H1 (cell line): Measurements from ENCODE around the gene ISOC1. TPM values are rescaled to one million over a fixed set of nuclear protein-coding genes. Genes with fewer than 3 reads are reported as not detected.

Source experiments
- CTCF ChIA-PET: fragments of 300-600 bp; sonication (Branson Sonifier 250); formaldehyde crosslinking; loops from one replicate; lab custom pipeline; 2021; ENCODE audit not compliant: partially characterized antibody; lab: Charles Lee
- POLR2A ChIA-PET: fragments of 300-600 bp; sonication (Branson Sonifier 250); formaldehyde crosslinking; loops from one replicate; lab custom pipeline; 2021; ENCODE audit warnings: inconsistent platforms; ENCODE audit not compliant: partially characterized antibody; lab: Charles Lee
- DNase-seq, 2 experiments: peaks; one replicate each; pipeline versions ENCODE4 v3.0.0 to v3.0.0-alpha.2; 2010 to 2022; ENCODE audit warnings: low spot score in 2 of 2, low read depth in 1 of 2, mixed read lengths in 1 of 2
- FAIRE-seq: peaks from 2 replicates; lab custom pipeline; 2011; peaks lifted over from hg19 to GRCh38; lab: Jason Lieb, UNC
- H2AFZ ChIP-seq: 2 replicates; pipeline ENCODE4 v1.8.1; 2012; ENCODE audit warnings: low read length, inconsistent platforms
- H2AK5ac ChIP-seq: 2 replicates; pipeline ENCODE4 v1.6.1; 2013; ENCODE audit warnings: low read depth, low read length
- H2BK120ac ChIP-seq: replicated peaks from 2 replicates; pipeline ENCODE3; 2013; ENCODE audit warnings: low read depth, low read length, inconsistent platforms
- H2BK12ac ChIP-seq: 2 replicates; pipeline ENCODE4 v1.6.1; 2013; ENCODE audit warnings: low read depth, low read length
- H2BK15ac ChIP-seq: 2 replicates; pipeline ENCODE4 v1.6.1; 2013; ENCODE audit warnings: low read length
- H2BK20ac ChIP-seq: 2 replicates; pipeline ENCODE4 v1.6.1; 2013; ENCODE audit warnings: low read length
- H2BK5ac ChIP-seq: 2 replicates; pipeline ENCODE4 v1.6.1; 2013; ENCODE audit warnings: low read depth, low read length
- H3K14ac ChIP-seq: 2 replicates; pipeline ENCODE4 v1.6.1; 2013; ENCODE audit warnings: inconsistent platforms; ENCODE audit not compliant: insufficient read length
- H3K18ac ChIP-seq: 2 replicates; pipeline ENCODE4 v1.6.1; 2013; ENCODE audit warnings: low read length; ENCODE audit errors: extremely low read depth
- H3K23ac ChIP-seq: 2 replicates; pipeline ENCODE4 v1.6.1; 2013; ENCODE audit warnings: inconsistent platforms; ENCODE audit not compliant: insufficient read length
- H3K23me2 ChIP-seq: 2 replicates; pipeline ENCODE4 v1.6.1; 2013; ENCODE audit warnings: low read depth, low read length
- H3K27ac ChIP-seq: 2 replicates; pipeline ENCODE4 v1.6.1; 2011; ENCODE audit warnings: low read depth, low read length, inconsistent platforms
- H3K27me3 ChIP-seq, 4 experiments: replicated peaks in 1 of 4; 1 replicate in 1 of 4; 2 replicates in 3 of 4; pipeline versions ENCODE4 v1.6.1 to v1.8.1; 2011 to 2013; ENCODE audit warnings: low read length in 3 of 4, mild to moderate bottlenecking in 3 of 4, inconsistent platforms in 2 of 4, mixed read lengths in 2 of 4, moderate library complexity in 1 of 4; ENCODE audit not compliant: control insufficient read depth in 3 of 4, insufficient read depth in 3 of 4; ENCODE audit errors: extremely low read depth in 1 of 4
- H3K36me3 ChIP-seq, 4 experiments: 2 replicates each; pipeline versions ENCODE4 v1.6.1 to v1.8.1; 2011 to 2013; ENCODE audit warnings: mild to moderate bottlenecking in 4 of 4, low read length in 3 of 4, moderate library complexity in 2 of 4, control low read depth in 1 of 4, inconsistent platforms in 1 of 4; ENCODE audit not compliant: insufficient read depth in 4 of 4, control insufficient read depth in 2 of 4
- H3K4ac ChIP-seq: replicated peaks from 2 replicates; pipeline ENCODE3; 2013; ENCODE audit warnings: low read length, low read depth, mixed read lengths, inconsistent platforms; ENCODE audit not compliant: insufficient read length
- H3K4me1 ChIP-seq, 4 experiments: replicated peaks in 1 of 4; 1 replicate in 1 of 4; 2 replicates in 3 of 4; pipeline versions ENCODE4 v1.6.1 to v1.8.1; 2011 to 2013; ENCODE audit warnings: low read length in 3 of 4, inconsistent platforms in 2 of 4, mixed read lengths in 1 of 4; ENCODE audit not compliant: insufficient read depth in 4 of 4, control insufficient read depth in 3 of 4
- H3K4me2 ChIP-seq, 2 experiments: 2 replicates each; pipeline versions ENCODE4 v1.6.1 to v1.8.1; 2011 to 2013; ENCODE audit warnings: low read depth in 2 of 2, low read length in 2 of 2, control low read depth in 1 of 2, inconsistent platforms in 1 of 2, mild to moderate bottlenecking in 1 of 2; ENCODE audit not compliant: insufficient read depth in 1 of 2
- H3K4me3 ChIP-seq, 4 experiments: fragments of 200-600, 300-600 bp in 1 of 4; sonication (generic), shearing (Covaris generic), sonication (Bioruptor Twin) in 1 of 4; 2 replicates each; pipeline versions ENCODE4 v1.5.1 to v1.8.1; 2011 to 2016; ENCODE audit warnings: low read length in 4 of 4, low read depth in 3 of 4, control low read depth in 2 of 4, inconsistent platforms in 2 of 4, mild to moderate bottlenecking in 2 of 4, mixed read lengths in 1 of 4, moderate library complexity in 1 of 4; ENCODE audit not compliant: insufficient read depth in 2 of 4; ENCODE audit errors: extremely low read depth in 1 of 4
- H3K56ac ChIP-seq: replicated peaks from 2 replicates; pipeline ENCODE3; 2013; ENCODE audit warnings: low read depth, mild to moderate bottlenecking, mixed read lengths, low read length, inconsistent platforms; ENCODE audit not compliant: insufficient read length
- H3K79me1 ChIP-seq: 2 replicates; pipeline ENCODE4 v1.6.1; 2013; ENCODE audit warnings: low read depth, low read length, control low read depth
- H3K79me2 ChIP-seq, 2 experiments: 2 replicates each; pipeline versions ENCODE4 v1.6.1 to v1.8.1; 2012 to 2013; ENCODE audit warnings: low read length in 2 of 2, mild to moderate bottlenecking in 2 of 2, inconsistent platforms in 1 of 2; ENCODE audit not compliant: insufficient read depth in 2 of 2, control insufficient read depth in 1 of 2
- H3K9ac ChIP-seq, 4 experiments: replicated peaks in 1 of 4; 1 replicate in 1 of 4; 2 replicates in 3 of 4; pipeline versions ENCODE4 v1.6.1 to v1.8.1; 2011 to 2013; ENCODE audit warnings: low read depth in 3 of 4, low read length in 3 of 4, control low read depth in 2 of 4, mild to moderate bottlenecking in 2 of 4, moderate library complexity in 2 of 4, inconsistent platforms in 1 of 4; ENCODE audit errors: extremely low read depth in 1 of 4
- H3K9me3 ChIP-seq, 2 experiments: 2 replicates each; pipeline versions ENCODE4 v1.6.1 to v1.8.1; 2012 to 2013; ENCODE audit warnings: mild to moderate bottlenecking in 2 of 2, moderate library complexity in 2 of 2, control low read depth in 1 of 2, inconsistent platforms in 1 of 2, low read depth in 1 of 2, low read length in 1 of 2, mixed read lengths in 1 of 2; ENCODE audit not compliant: insufficient read depth in 2 of 2
- H4K20me1 ChIP-seq, 2 experiments: replicated peaks in 1 of 2; 2 replicates each; pipeline versions ENCODE3 to v1.8.1; 2011 to 2013; ENCODE audit warnings: inconsistent platforms in 2 of 2, low read length in 2 of 2, mild to moderate bottlenecking in 1 of 2; ENCODE audit not compliant: insufficient read depth in 2 of 2, control insufficient read depth in 1 of 2
- H4K5ac ChIP-seq: 2 replicates; pipeline ENCODE4 v1.6.1; 2013; ENCODE audit warnings: low read length, low read depth, mixed read lengths, inconsistent platforms; ENCODE audit not compliant: insufficient read length
- H4K8ac ChIP-seq: 2 replicates; pipeline ENCODE4 v1.8.0; 2013; ENCODE audit warnings: mild to moderate bottlenecking, moderate library complexity, low read length, inconsistent platforms; ENCODE audit not compliant: insufficient read depth; ENCODE audit errors: extremely low read depth
- H4K91ac ChIP-seq: replicated peaks from 2 replicates; pipeline ENCODE3; 2013; ENCODE audit warnings: low read length, mixed read lengths, inconsistent platforms; ENCODE audit not compliant: insufficient read length
- BRCA1 ChIP-seq: IDR thresholded peaks from 2 replicates; pipeline ENCODE4 v1.6.1; 2012; ENCODE audit warnings: low read depth, low read length, improper control_type of control experiment
- CHD1 ChIP-seq: IDR thresholded peaks from 2 replicates; pipeline ENCODE4 v1.6.1; 2012; ENCODE audit warnings: low read depth, low read length, improper control_type of control experiment
- CTCF ChIP-seq, 3 experiments: IDR thresholded peaks; 1 replicate in 2 of 3; 2 replicates in 1 of 3; pipeline versions ENCODE4 v1.5.1 to v1.6.1; 2011; ENCODE audit warnings: low read length in 3 of 3, mild to moderate bottlenecking in 3 of 3, inconsistent platforms in 2 of 3, low read depth in 1 of 3, moderate library complexity in 1 of 3; ENCODE audit not compliant: insufficient read depth in 1 of 3; ENCODE audit errors: control extremely low read depth in 1 of 3
- E2F6 ChIP-seq: IDR thresholded peaks from 2 replicates; pipeline ENCODE4 v1.6.1; 2012; ENCODE audit warnings: inconsistent platforms
- HDAC2 ChIP-seq, 2 experiments: fragments of 300-600 bp in 1 of 2; sonication (generic) in 1 of 2; IDR thresholded peaks; 2 replicates each; pipeline ENCODE4 v1.6.1; 2011 to 2012; ENCODE audit warnings: low read depth in 2 of 2, low read length in 2 of 2, mild to moderate bottlenecking in 2 of 2, moderate library complexity in 2 of 2, borderline replicate concordance in 1 of 2, inconsistent platforms in 1 of 2
- JUN ChIP-seq: IDR thresholded peaks from 2 replicates; pipeline ENCODE4 v1.6.1; 2011; ENCODE audit warnings: low read depth, mild to moderate bottlenecking, improper control_type of control experiment, low read length
- NANOG ChIP-seq: IDR thresholded peaks from 2 replicates; pipeline ENCODE4 v1.6.1; 2011; ENCODE audit warnings: low read length, low read depth, mild to moderate bottlenecking, inconsistent platforms; ENCODE audit not compliant: insufficient read depth, poor library complexity, severe bottlenecking
- RNF2 ChIP-seq: fragments of 200-900, 300-1000 bp; sonication (generic); IDR thresholded peaks from 2 replicates; pipeline ENCODE4 v1.7.1; 2016; ENCODE audit warnings: borderline replicate concordance, low read depth, mild to moderate bottlenecking, antibody characterized with exemption, low read length; ENCODE audit not compliant: poor library complexity, severe bottlenecking; ENCODE audit errors: missing control alignments
- SUZ12 ChIP-seq: fragments of 200-600 bp; sonication (generic); IDR thresholded peaks from 2 replicates; pipeline ENCODE4 v1.6.1; 2012; ENCODE audit warnings: mild to moderate bottlenecking, inconsistent platforms, low read length, moderate library complexity, mixed read lengths
- TEAD4 ChIP-seq: IDR thresholded peaks from 2 replicates; pipeline ENCODE4 v1.6.1; 2012; ENCODE audit warnings: low read depth, low read length, inconsistent platforms, mixed read lengths
- WGBS, 2 experiments: shearing (Covaris generic) in 1 of 2; methylation state at CpG; one replicate each; pipeline versions ENCODE4 v1.1.6 to v1.1.7; 2013 to 2015; ENCODE audit warnings: low lambda C conversion rate in 2 of 2, mixed read lengths in 2 of 2, inconsistent platforms in 1 of 2, low coverage in 1 of 2, missing lambda C conversion rate in 1 of 2; ENCODE audit not compliant: insufficient replicate concordance in 2 of 2, insufficient coverage in 1 of 2, insufficient read length in 1 of 2; ENCODE audit errors: extremely low coverage in 1 of 2, missing lambda C conversion rate in 1 of 2; 5-methylcytosine and 5-hydroxymethylcytosine counted together
- polyA plus RNA-seq, 7 experiments: library from polyadenylated mRNA; depleted of rRNA in 3 of 7; stranded (reverse) in 5 of 7; unstranded in 2 of 7; fragments of >200 nt in 5 of 7; fragments of 200-250 nt in 2 of 7; gene quantifications; 1 replicate in 5 of 7; 2 replicates in 1 of 7; 4 replicates in 1 of 7; pipeline versions ENCODE4 v1.2.1 to v1.2.3, GENCODE V29; 2011 to 2013; ENCODE audit warnings: missing spikeins in 2 of 7, mixed read lengths in 2 of 7
- total RNA-seq: library from RNA; stranded (reverse); fragmentation: NEBNext Ultra II Directional; extraction: Animal tissue kit (Norgen Biotek cat#: 25700); gene quantifications from 2 replicates; pipeline ENCODE4 v1.2.1, GENCODE V29; 2021

The ISOC1 gene
- total and polyA plus RNA-seq, 2 of the 8 experiments (the other 6 are each of a cell fraction or from before 2014, with no cell fraction given): 27.7 to 34.9 TPM

GRCh38 chr5:129074903-129075302 lies 19.6 kb upstream of the ISOC1 start:
- no peak overlapping the region for H3K23ac ChIP-seq
- H4K91ac ChIP-seq: no peak overlapping the region
- H3K27ac ChIP-seq: no peak overlapping the region
- H3K27me3 ChIP-seq: no peaks in the 10 kb centered on the region
- H4K20me1 ChIP-seq: no peaks in the 10 kb centered on the region
- H3K9ac ChIP-seq: no peak overlapping the region
- H3K79me1 ChIP-seq: no peaks in the 10 kb centered on the region
- H2BK120ac ChIP-seq: no peak overlapping the region
- no peak overlapping the region for H3K4me3 ChIP-seq
- H4K5ac ChIP-seq: no peak overlapping the region
- no peak overlapping the region for H2AFZ ChIP-seq
- POLR2A ChIA-PET: no interaction called here
- no peaks in the 10 kb centered on the region for H3K9me3 ChIP-seq
- no peaks in the 10 kb centered on the region for H3K4me1 ChIP-seq
- no peak overlapping the region for H4K8ac ChIP-seq
- H2BK15ac ChIP-seq: no peak overlapping the region
- H3K4me2 ChIP-seq: no peak overlapping the region
- WGBS, 2 experiments: 91% methylated on average over 4 of the region's 4 CpGs; no CpG with 5 or more reads in 1 of the 2 experiments
- CTCF ChIA-PET: interaction anchor here (1.2 to 1.4 kb wide), 2 partner anchors 9 to 169 kb away, joined by 3 to 4 read pairs; no protein-coding TSS in a partner anchor
- no peak overlapping the region for H3K4ac ChIP-seq
- H3K56ac ChIP-seq: no peak overlapping the region
- no peak overlapping the region for H2AK5ac ChIP-seq
- H2BK5ac ChIP-seq: no peak overlapping the region
- no peak for FAIRE-seq
- no peaks in the 10 kb centered on the region for H3K23me2 ChIP-seq
- H2BK12ac ChIP-seq: no peak overlapping the region
- DNase-seq: no peak
- H3K14ac ChIP-seq: no peak overlapping the region
- no peak overlapping the region for H2BK20ac ChIP-seq
- no peaks in the 10 kb centered on the region for H3K79me2 ChIP-seq
- no peak overlapping the region for H3K18ac ChIP-seq
- H3K36me3 ChIP-seq: no peaks in the 10 kb centered on the region
- TF ChIP-seq BRCA1 (no peak), NANOG (no peak), E2F6 (no peak), CTCF (IDR thresholded peaks at IDR 0.05; ENCODE audit: control extremely low read depth in 1 of 3, insufficient read depth in 1 of 3, low read depth in 1 of 3, low read length in 3 of 3) (no peak), TEAD4 (no peak), CHD1 (no peak), JUN (no peak), RNF2 (no peak), SUZ12 (no peak), HDAC2 (IDR thresholded peaks at IDR 0.05; ENCODE audit: borderline replicate concordance in 1 of 2, low read depth in 2 of 2, low read length in 2 of 2) (no peak)
